Measurements from ENCODE around the gene SEC14L1.
"Not testable (repeated sequence)": the region's sequence is repeated elsewhere in the genome, so short reads cannot be mapped to it uniquely, and the experiment has no call there.

Gene SEC14L1

GRCh38 chr17:77234695-77235094, 93.9 kb downstream of the SEC14L1 start:
- DNase-seq (ENCODE audit: low read depth, low spot score) = no peak

- peak; percentile 67 for DNase-seq (ENCODE audit: low read depth, low spot score)
Observed at GRCh38 chr17:77235370-77235941, 94.7 kb downstream of the SEC14L1 start.

GRCh38 chr17:77237232-77238008, 96.7 kb downstream of the SEC14L1 start:
- no peak for DNase-seq (ENCODE audit: low read depth, low spot score)

- DNase-seq (ENCODE audit: low read depth, low spot score) = no peak
Observed at GRCh38 chr17:77240976-77241375, 100.2 kb downstream of the SEC14L1 start.

GRCh38 chr17:77242118-77242851, 101.5 kb downstream of the SEC14L1 start:
- DNase-seq (ENCODE audit: low read depth, low spot score) = no peak

GRCh38 chr17:77245162-77245926, 104.6 kb downstream of the SEC14L1 start:
- no peak for DNase-seq (ENCODE audit: low read depth, low spot score)

GRCh38 chr17:77246110-77247047, 105.6 kb downstream of the SEC14L1 start:
- DNase-seq (ENCODE audit: low read depth, low spot score) = no peak

GRCh38 chr17:77247048-77247541, 106.3 kb downstream of the SEC14L1 start:
- DNase-seq (ENCODE audit: low read depth, low spot score) = peak; percentile 93

GRCh38 chr17:77247609-77248008, 106.8 kb downstream of the SEC14L1 start:
- no peak for DNase-seq (ENCODE audit: low read depth, low spot score)

GRCh38 chr17:77248216-77249114, 107.7 kb downstream of the SEC14L1 start:
- DNase-seq (ENCODE audit: low read depth, low spot score) = no peak

- no peak for DNase-seq (ENCODE audit: low read depth, low spot score)
Observed at GRCh38 chr17:77251622-77252183, 110.9 kb downstream of the SEC14L1 start.

- DNase-seq (ENCODE audit: low read depth, low spot score) = peak; percentile 35
Observed at GRCh38 chr17:77252306-77252705, 111.5 kb downstream of the SEC14L1 start.

GRCh38 chr17:77253611-77254051, 112.9 kb downstream of the SEC14L1 start:
- no peak for DNase-seq (ENCODE audit: low read depth, low spot score)

GRCh38 chr17:77254951-77255825, 114.4 kb downstream of the SEC14L1 start:
- DNase-seq (ENCODE audit: low read depth, low spot score) = peak; percentile 95

GRCh38 chr17:77255970-77256369, 115.2 kb downstream of the SEC14L1 start:
- DNase-seq (ENCODE audit: low read depth, low spot score) = not testable (repeated sequence)

GRCh38 chr17:77256710-77257109, 115.9 kb downstream of the SEC14L1 start:
- no peak for DNase-seq (ENCODE audit: low read depth, low spot score)

GRCh38 chr17:77257169-77257568, 116.4 kb downstream of the SEC14L1 start:
- DNase-seq (ENCODE audit: low read depth, low spot score) = no peak

Measured in astrocyte of the hippocampus (primary cell).